HG03432 (cell line): Measurements from ENCODE around the gene HNRNPM.
A peak's percentile ranks its signal among the peaks of the same experiment; 100 is the strongest.
"Not testable (repeated sequence)": the region's sequence is repeated elsewhere in the genome, so short reads cannot be mapped to it uniquely, and the experiment has no call there.

Experiments used
- ATAC-seq: cut with Tn5 transposase; IDR thresholded peaks from one replicate; pipeline ENCODE4 v1.9.1; 2021; ENCODE audit warnings: mild to moderate bottlenecking, moderate library complexity; ENCODE audit not compliant: unreplicated experiment

Gene HNRNPM

DNA sequence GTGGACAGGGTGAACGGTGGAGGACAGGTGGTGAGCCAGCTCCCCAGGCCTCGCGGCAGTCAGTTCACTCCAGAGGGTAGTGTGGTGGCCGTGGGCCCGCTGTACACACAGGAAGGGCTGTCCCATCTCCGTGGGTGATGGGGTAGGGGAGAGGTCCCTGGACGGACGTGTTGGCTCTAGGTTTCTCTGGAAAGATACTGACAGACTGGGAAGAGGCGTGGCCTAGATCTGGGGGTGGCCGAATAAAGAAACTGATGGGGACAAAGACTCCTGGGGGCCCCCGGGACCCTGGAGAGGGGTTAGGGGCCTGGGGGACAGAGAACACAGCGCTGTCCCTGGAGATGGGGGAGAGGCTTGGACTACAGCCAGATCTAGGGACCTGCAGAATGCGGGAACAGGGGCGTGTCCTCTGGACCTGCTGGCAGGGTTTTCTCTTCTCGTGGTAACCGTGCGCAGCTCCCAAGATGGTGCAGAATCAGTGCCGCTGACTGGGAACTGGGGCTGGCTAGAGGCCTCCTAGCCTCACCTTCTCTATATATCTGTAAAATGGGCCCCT lies 61.7 kb downstream of the HNRNPM start:
- ATAC-seq: no peak

DNA sequence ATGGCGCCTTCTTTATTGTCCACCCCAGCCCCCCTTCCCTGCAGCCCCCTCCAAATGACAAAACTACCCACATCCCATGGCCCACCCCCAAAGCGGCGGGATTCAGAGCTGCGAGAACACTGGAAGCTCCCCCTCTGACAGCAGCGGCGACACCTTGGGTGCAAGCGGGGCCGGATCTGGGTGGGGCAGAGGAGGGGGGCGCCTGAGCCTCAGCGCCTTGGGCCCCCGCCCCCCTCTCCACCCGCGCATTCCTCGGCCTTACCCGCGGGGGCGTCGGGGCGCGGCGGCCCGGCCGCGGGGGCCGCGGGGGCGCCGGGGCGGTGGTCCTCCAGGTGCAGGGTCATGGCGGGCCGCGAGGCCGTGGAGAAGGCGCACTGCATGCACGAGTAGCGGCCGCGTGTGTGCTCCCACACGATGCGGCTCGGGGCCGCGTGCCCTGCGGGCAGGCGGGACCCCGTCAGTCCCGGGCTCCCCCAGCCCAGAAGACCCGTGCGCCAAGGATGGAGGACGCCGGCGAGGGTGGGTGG lies 65.9 kb downstream of the HNRNPM start:
- no peak for ATAC-seq

DNA sequence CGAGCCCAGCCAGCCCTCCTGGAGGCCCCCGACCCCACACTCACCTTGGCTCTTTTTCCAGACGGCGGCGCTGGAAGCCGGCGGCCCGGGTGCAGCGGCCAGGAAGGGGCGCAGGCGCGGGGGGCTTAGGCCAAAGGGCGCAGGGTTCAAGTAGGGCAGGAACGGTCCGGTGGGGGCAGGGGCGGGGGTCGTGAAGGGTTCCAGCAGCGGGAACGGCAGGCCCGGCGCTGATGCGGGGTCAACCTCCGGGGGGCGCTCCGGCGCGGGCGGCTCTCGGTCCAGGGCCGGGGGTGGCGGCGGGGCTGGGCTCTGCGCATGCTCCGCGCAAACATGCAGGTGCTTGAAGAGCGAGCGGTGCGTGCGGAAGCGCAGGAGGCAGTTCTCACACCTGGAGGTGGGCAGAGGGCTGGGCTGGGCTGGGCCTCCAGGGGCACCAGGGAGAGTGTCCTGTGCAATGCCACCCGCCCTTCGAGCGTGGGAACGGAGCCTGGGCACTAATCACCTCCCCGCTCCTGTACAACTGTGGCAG lies 66.9 kb downstream of the HNRNPM start:
- no peak for ATAC-seq

- no peak for ATAC-seq
Measured at GRCh38 chr19:8512115-8512967, 67.6 kb downstream of the HNRNPM start.

DNA sequence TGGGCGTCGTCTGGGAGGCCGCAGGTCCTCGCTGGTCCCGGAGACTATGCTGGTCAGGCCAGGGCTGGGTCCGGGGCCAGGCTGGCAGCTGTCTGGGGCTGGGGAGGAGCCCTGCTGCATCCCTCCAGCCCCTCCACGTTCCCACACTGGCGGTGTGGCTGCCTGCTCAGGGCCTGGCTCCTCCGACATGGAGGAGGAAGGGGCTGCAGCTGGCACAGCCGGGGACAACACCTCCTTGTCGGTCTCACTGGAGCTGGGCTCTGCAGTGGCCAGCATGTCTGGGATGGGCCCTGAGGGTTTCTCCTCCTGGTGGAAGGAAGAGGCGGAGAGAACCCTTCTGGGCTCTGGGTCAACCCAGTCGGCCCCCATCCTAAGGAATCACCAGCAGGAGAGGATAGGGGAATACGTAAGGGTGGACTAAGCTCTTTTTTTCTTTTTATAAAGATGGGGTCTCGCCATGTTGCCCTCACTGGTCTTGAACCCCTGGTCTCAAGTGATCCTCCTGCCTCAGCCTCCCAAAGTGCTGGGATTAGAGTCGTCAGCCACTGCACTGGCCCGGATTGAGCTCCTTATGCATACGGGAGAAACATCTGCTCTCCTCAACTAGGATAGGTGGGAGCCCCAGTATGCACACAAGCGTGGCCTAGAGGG lies 68.4 kb downstream of the HNRNPM start:
- no peak for ATAC-seq

- peak; percentile 85 for ATAC-seq
Measured at GRCh38 chr19:8513687-8514504, 69.1 kb downstream of the HNRNPM start, which contains the start of gene ZNF414. Gene ZNF414, minus strand, starts transcription at chr19:8514167. Its CDS starts 121 bp downstream, at chr19:8514046.

GRCh38 chr19:8514505-8515009 lies 69.8 kb downstream of the HNRNPM start:
- not testable (repeated sequence) for ATAC-seq

DNA sequence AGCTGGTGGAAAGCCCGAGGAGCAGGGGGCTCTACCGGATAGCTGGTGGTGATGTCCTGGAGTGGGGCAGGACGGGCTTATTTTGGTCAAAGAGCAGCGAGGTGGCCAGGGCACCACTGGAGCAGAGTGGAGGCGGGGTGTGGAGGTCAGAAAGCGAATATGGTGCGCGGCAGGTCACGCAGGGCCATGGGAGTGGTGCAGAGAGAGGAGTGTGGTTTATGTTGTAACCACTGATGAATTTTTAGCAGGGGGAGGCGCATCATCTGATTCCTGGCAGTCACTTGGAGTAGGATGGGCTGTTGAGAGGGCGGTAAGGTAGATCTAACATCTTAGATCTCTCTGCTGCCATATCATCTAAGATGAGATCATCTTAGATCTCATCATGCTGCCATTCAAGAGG lies 70.5 kb downstream of the HNRNPM start:
- no peak for ATAC-seq

DNA sequence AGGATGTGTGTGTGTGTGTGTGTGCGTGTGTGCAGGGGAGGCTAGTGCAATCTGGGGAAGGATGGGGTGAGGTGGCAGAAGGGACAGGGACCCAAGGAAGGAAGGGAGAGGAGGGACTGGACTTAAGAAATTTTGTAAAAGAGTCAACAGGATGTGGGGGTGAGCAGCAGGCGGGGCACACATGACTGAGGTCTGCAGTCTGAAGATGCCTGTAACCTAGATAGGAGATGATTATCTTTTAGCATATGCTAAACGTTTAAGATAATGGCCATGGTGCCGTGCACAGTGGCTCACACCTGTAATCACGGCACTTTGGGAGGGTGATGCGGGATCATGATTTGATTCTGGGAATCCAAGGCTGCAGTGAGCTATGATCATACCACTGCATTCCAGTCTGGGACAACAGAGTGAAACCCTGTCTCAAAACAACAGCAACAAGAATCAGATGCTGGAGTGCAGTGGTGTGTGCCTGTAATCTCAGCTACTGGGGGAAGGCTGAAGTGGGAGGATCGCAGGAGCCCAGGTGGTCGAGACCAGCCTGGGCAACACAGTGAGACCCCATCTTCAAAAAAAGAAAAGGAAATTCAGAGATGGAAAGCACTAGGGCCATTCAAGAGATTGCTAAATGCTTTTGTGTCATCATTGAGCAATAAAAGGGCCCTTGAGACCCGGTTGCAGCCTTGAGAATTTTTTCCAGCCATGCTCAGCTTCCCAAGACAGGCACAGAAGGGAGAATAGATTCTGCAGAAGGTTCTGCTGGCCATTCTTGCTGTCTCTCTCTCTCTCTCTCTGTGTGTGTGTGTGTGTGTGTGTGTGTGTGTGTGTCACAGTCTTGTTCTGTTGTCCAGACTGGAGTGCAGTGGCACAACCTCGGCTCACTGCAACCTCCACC lies 73.0 kb downstream of the HNRNPM start:
- ATAC-seq: no peak

GRCh38 chr19:8518536-8518935 lies 73.8 kb downstream of the HNRNPM start:
- no peak for ATAC-seq

DNA sequence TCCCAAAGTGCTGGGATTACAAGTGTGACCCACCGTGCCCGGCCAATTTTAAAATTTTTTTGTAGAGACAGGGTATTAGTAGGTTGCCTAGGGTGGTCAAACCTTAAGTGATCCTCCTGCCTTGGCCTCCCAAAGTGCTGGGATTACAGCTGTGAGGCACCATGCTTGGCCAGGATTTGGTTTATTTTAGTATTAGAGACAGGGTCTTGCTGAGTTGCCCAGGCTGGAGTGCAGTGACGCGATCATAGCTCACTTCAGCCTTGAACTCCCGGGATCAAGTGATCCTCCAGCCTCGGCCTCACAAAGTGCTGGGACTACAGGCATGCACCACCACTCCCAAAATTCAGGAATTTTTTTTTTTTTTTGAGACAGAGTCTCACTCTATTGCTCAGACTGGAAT lies 74.6 kb downstream of the HNRNPM start:
- ATAC-seq: no peak

DNA sequence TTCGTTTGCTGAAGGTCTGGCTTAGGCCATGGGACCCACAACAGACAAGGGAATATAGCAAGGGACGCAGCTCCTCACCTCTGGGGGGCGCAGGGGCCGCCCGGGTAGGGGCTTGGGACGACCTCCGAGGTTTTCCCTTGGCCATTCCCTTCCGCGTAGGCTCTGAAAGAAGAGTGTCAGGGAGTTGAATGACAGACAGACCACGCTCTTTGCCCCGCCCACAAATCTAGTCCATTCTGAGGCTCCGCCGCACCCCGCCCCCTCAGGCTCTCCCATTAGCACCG lies 80.6 kb downstream of the HNRNPM start:
- ATAC-seq: no peak

GRCh38 chr19:8526345-8527091 lies 81.7 kb downstream of the HNRNPM start:
- ATAC-seq: no peak

- ATAC-seq: no peak
Measured at GRCh38 chr19:8528500-8528899, 83.7 kb downstream of the HNRNPM start.

DNA sequence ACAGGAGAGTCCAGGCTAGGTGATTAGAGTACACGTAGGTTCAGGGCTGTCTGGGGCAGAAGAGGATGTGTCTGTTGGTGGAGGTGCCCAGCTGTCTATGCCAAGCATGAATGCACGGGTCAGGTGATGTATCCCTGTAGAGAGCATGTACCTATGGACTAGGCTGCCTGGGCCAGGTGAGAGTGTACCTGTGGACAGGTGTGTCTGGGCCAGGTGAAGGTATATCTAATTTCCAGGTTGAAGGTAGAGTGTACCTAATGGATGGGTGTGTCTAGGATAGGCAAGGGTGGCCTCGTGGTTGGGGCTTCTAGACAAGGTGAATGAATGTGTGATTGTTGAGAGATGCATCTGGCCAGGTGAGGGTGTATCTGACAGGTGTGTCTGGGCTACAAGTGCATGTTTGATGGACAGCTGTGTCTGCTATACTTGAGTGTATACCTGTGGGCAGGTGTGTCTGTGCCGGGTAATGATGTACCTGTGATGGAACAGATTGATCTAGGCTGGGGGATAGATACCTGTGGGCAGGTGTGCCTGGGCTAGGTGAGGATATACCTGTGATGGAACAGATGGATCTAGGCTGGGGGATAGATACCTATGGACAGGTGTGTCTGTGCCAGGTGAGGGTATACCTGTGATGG lies 84.7 kb downstream of the HNRNPM start:
- no peak for ATAC-seq

- no peak for ATAC-seq
Measured at GRCh38 chr19:8530061-8530679, 85.4 kb downstream of the HNRNPM start.

GRCh38 chr19:8531470-8531869 lies 86.7 kb downstream of the HNRNPM start:
- no peak for ATAC-seq

GRCh38 chr19:8532225-8532624 lies 87.5 kb downstream of the HNRNPM start:
- no peak for ATAC-seq
